Measurements from ENCODE around the gene GABRG3. TPM values are rescaled to one million over a fixed set of nuclear protein-coding genes. Genes with fewer than 3 reads are reported as not detected.

The GABRG3 gene
- total RNA-seq, 3 donors from 2014 or later, result not detected

Other genes with a start within 250 kb of the GABRG3 start
- gene GABRB3, start 198.1 kb upstream of the GABRG3 start, total RNA-seq, result under 1 TPM; 0.19 to 0.23 (median 0.21) TPM
- not detected for gene GABRA5, start 104.1 kb upstream of the GABRG3 start, total RNA-seq

Measured in activated T-cell treated with anti-CD3 and anti-CD28 coated beads, Interleukin-2, amount 50 U/mL, for 4 hours (primary cell).